GM06990 (cell line): ENCODE measurements around the gene DIP2B.
A peak's percentile ranks its signal among the peaks of the same experiment; 100 is the strongest.

Experiments used
- DNase-seq: peaks from one replicate; pipeline ENCODE4 v3.0.0-alpha.2; 2011; ENCODE audit not compliant: insufficient read length; ENCODE audit errors: extremely low read depth
- H3K27me3 ChIP-seq: replicated peaks from 2 replicates; pipeline ENCODE4 v1.6.0; 2011; ENCODE audit warnings: low read length; ENCODE audit not compliant: control insufficient read depth, insufficient read depth
- H3K36me3 ChIP-seq: 2 replicates; pipeline ENCODE4 v1.5.1; 2011; ENCODE audit warnings: low read length; ENCODE audit not compliant: control insufficient read depth, insufficient read depth
- H3K4me3 ChIP-seq: replicated peaks from 2 replicates; pipeline ENCODE4 v1.5.1; 2011; ENCODE audit warnings: low read depth, mild to moderate bottlenecking, control low read depth, low read length
- CTCF ChIP-seq: IDR thresholded peaks from 2 replicates; pipeline ENCODE4 v1.5.1; 2011; ENCODE audit warnings: low read length, control low read depth, mild to moderate bottlenecking, inconsistent platforms; ENCODE audit not compliant: insufficient read depth, poor library complexity, severe bottlenecking

DIP2B gene

DNA sequence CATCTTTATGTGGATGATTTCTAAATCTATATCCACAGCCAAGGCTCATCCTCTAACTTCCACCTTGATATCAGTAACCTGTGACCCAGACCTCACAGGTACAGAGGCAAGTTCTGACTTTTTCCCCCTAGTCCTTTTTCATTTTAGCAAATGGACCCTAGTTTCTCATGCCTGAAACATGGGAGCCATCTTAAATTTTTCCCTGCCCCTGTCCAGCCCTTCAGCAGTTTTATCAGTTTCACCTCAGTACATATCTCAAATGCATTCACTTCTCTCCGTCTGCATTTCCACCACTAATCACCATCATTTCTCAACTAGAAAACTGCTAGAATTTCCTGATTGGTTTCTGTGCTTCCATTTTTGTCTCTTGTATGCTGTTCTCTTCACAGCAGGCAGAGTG lies 79.3 kb downstream of the DIP2B start:
- Histone ChIP-seq H3K36me3 (no peaks in the 10 kb centered on the region), H3K27me3 (no peaks in the 10 kb centered on the region), H3K4me3 (no peak overlapping the region)
- no peak for DNase-seq
- TF ChIP-seq CTCF: no peak

DNA sequence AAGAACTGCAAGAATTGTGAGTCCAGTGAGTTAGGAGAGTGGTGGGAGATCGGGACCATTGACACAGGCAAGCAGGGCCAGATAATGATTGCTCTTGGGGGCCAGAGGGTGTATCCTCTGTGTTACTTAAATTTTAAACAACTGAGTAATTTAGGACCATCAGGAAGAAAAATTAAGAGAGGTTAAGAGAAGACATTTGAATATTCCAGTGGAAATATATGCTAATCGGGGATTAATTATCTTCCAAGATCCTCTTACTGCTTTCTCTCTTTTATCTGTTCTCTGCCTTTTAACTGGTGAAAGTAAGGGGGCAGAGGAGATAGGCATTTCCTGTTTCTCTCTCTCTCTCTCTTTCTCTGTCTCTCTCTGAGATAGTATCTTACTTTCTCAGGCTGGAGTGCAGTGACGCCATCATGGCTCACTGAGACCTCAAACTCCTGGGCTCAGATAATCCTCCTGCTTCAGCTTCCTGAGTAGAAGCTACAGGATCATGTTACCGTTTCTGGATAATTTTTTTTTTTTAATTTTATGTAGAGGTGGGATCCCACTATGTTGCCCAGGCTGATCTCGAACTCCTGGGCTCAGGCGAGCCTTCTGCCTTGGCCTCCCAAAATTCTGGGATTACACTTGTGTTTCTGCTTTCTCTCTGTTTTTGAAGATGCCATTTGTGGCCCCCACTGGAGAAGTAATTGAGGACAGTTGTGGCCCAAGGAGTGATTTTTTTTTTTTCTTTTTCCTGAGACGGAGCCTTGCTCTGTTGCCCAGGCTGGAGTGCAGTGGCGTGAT lies 85.1 kb downstream of the DIP2B start:
- H3K4me3 ChIP-seq: no peak overlapping the region
- DNase-seq: no peak
- no peaks in the 10 kb centered on the region for H3K27me3 ChIP-seq
- no peaks in the 10 kb centered on the region for H3K36me3 ChIP-seq
- no peak for TF ChIP-seq CTCF

DNA sequence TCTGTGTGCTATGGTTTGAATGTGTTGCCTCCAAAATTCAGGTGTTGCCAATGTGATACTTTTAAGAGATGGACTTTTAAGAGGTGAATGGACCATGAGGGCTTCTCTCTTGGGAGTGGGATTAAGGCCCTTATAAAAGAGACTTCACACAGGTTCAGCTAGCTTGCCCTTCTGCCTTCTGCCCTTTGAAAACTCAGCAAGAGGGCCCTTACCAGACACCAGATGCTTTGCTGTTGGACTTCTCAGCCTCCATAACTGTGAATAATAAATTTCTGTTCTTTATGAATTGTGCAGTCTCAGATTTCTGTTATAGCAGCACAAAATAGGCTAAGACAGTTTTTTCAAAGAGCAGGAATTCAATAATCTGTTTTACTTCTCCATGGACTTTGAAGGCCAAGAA lies 86.1 kb downstream of the DIP2B start:
- H3K27me3 ChIP-seq: no peaks in the 10 kb centered on the region
- no peaks in the 10 kb centered on the region for H3K36me3 ChIP-seq
- no peak for TF ChIP-seq CTCF
- no peak overlapping the region for H3K4me3 ChIP-seq
- no peak for DNase-seq

DNA sequence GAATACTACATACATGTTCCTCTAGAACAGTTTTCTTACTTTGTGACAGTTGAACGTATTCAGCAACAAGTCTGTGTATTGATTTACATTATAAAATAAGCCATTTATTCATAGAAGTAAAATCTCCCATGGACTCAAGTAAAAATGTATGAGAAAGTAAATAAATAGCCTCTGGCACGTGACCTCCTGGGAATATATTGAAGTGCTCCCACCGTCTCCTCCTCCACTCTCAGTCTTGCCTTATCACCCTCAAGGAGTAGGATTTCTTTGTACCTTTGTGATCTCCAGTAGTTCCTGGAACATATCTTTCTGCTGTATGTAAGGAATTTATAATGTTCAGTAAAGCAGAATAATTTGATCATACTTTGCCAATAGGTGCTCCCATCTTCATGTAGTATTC lies 90.9 kb downstream of the DIP2B start:
- H3K27me3 ChIP-seq: no peaks in the 10 kb centered on the region
- no peak for DNase-seq
- no peak for TF ChIP-seq CTCF
- H3K4me3 ChIP-seq: no peak overlapping the region
- H3K36me3 ChIP-seq: no peaks in the 10 kb centered on the region

DNA sequence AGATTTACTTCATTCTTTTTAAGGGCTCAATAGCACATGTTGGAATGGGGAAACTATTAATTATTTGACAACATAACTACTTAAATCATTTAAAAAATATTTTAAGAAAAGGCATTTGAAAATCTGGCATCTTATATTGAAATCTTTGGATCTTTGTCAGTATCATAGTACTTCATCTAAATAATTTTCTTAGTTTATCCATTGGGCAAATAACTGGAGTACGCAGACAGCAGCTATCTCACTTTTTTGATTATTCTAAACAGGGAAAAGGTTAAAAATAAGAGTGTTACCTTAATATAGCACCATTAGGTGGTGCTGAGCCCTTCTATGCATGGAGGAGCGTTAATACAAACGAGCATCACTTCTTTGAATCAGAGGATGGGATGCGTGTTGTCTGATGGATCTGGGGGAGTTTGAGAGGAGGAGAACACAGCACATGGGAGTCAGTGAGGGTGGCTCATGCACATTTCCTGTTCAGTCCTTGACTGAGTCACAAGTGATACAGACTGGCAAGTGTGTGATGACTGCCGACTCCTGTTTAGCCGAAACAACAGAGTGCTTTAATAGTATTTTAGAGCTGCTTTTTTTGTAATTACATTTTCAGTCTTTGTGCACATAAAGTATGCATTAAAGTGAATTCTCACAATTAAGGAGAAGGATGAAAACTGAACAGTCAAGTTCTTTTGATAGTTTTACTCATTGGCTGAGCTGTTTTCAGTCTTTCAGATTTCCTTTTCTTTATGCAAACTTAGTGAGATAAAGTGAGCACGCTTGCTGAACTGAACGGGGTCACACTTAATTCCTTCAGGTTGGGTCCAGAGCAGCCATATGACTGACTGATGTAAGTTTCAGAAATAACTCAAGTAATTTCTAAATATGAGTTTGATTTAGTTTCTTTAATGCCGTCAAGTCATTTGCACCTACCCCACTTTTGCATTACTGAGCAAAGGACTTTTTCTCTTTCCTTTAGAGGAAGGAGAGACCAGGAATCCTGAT lies 92.7 kb downstream of the DIP2B start:
- DNase-seq: peak; percentile 51
- H3K36me3 ChIP-seq: no peaks in the 10 kb centered on the region
- H3K27me3 ChIP-seq: no peaks in the 10 kb centered on the region
- H3K4me3 ChIP-seq: peak overlapping the region; percentile 47
- TF ChIP-seq CTCF: peak; percentile 9
